ENCODE measurements around the gene VPS13D. TPM values are rescaled to one million over a fixed set of nuclear protein-coding genes. Genes with fewer than 3 reads are reported as not detected.
A peak's percentile ranks its signal among the peaks of the same experiment; 100 is the strongest.

The VPS13D gene
- total RNA-seq, 1 experiment from 2014 or later: 36.5 TPM

- H3K4me3 Mint-ChIP-seq (ENCODE audit: unreplicated experiment): no peak overlapping the region
- H3K9me3 Mint-ChIP-seq (ENCODE audit: unreplicated experiment): no peaks in the 10 kb centered on the region
- POLR2A ChIA-PET: no interaction called here
- no peaks in the 10 kb centered on the region for H3K27me3 Mint-ChIP-seq (ENCODE audit: insufficient read depth, unreplicated experiment)
- no peak for TF ChIP-seq CTCF (IDR thresholded peaks at IDR 0.05; ENCODE audit: unreplicated experiment)
- DNase-seq (ENCODE audit: unreplicated experiment): no peak
- intact Hi-C loops (cut with micrococcal nuclease): no loop called here
- no peak overlapping the region for H3K27ac Mint-ChIP-seq (ENCODE audit: low read depth, unreplicated experiment)
- no peaks in the 10 kb centered on the region for H3K4me1 Mint-ChIP-seq (ENCODE audit: insufficient read depth, unreplicated experiment)
- CTCF ChIA-PET: interaction anchor here (0.7 to 11.5 kb wide), 2 partner anchors 24 to 81 kb away, joined by 3 to 316 read pairs; no protein-coding TSS in a partner anchor
- H3K36me3 Mint-ChIP-seq (ENCODE audit: insufficient read depth, unreplicated experiment): no peaks in the 10 kb centered on the region
- no TSS peak for BruUV-seq (replicated peaks)
Observed at GRCh38 chr1:12204140-12204539, 25.7 kb upstream of the VPS13D start.

DNA sequence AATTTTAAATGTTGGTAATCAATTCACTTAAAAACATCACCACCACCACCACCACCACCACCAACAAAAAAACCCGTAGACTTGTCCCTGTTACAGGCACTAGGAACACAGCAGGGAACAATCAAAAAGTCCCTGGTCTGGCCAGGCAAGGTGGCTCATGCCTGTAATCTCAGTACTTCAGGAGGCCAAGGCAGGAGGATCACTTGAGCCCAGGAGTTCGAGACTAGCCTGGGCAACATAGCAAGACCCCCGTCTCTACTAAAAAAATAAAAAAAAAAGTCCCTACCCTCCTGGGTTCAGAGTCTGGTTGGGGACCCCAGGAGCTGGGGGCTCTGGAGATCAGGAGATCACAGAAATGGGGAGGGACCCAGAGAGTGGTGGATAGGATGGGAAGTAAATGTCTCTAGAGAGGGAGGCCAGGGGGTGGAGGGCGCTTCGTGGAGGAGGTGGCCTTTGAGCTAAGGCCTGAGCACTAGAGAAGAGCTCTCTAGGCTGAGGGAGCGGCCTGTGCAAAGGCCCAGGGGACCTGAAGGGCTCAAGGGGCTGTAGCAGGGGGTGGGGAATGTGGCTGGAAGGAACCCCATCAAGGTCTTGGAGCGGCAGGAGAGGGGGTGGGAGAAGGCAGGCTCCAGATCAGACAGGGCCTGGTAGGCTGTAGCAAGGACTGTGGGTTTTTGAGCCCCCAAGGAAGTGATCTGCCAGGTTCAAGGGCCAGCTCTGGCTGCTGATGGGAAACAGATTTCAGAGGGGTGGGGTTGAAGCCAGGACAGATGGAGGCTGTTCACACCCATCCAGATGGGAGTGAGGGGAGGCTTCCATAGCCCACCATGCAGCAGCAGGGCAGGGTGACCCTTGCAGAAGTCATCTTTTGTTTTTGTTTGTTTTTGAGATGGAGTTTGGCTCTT, 24.8 kb upstream of the VPS13D start:
- Mint-ChIP-seq H3K27me3 (ENCODE audit: insufficient read depth, unreplicated experiment) (no peaks in the 10 kb centered on the region), H3K36me3 (ENCODE audit: insufficient read depth, unreplicated experiment) (no peaks in the 10 kb centered on the region), H3K4me1 (ENCODE audit: insufficient read depth, unreplicated experiment) (no peaks in the 10 kb centered on the region), H3K4me3 (ENCODE audit: unreplicated experiment) (no peak overlapping the region), H3K9me3 (ENCODE audit: unreplicated experiment) (no peaks in the 10 kb centered on the region), H3K27ac (ENCODE audit: low read depth, unreplicated experiment) (no peak overlapping the region)
- DNase-seq (ENCODE audit: unreplicated experiment): no peak
- no peak for TF ChIP-seq CTCF (IDR thresholded peaks at IDR 0.05; ENCODE audit: unreplicated experiment)
- ChIA-PET POLR2A (no interaction called here), CTCF (interaction anchor here (0.6 to 11.5 kb wide), 3 partner anchors 13 to 82 kb away, joined by 3 to 316 read pairs (median 3); no protein-coding TSS in a partner anchor)
- intact Hi-C loops (cut with micrococcal nuclease): loop anchor here (5.0 kb wide), 1 partner anchor 298 kb away; no protein-coding TSS in a partner anchor
- BruUV-seq (replicated peaks): no TSS peak

DNA sequence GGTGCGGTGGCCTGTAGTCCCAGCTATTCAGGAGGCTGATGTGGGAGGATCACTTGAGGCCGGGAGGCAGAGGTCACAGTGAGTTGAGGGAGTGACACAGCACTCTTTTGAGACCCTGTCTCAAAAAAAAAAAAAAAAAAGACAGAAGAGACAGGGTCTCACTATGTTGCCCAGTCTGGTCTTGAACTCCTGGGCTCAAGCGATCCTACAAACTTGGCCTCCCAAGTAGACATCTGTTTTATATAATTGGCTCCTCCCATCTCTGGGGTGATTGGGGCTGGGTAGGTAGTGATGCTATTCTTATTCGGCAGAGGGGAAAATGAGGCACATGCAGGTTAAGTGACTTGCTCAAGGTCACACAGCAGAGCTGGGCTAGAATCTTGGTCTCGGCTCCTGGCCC, 23.6 kb upstream of the VPS13D start:
- DNase-seq (ENCODE audit: unreplicated experiment): no peak
- Mint-ChIP-seq H3K27me3 (ENCODE audit: insufficient read depth, unreplicated experiment) (no peaks in the 10 kb centered on the region), H3K9me3 (ENCODE audit: unreplicated experiment) (no peaks in the 10 kb centered on the region), H3K27ac (ENCODE audit: low read depth, unreplicated experiment) (no peak overlapping the region), H3K4me3 (ENCODE audit: unreplicated experiment) (no peak overlapping the region), H3K4me1 (ENCODE audit: insufficient read depth, unreplicated experiment) (no peaks in the 10 kb centered on the region), H3K36me3 (ENCODE audit: insufficient read depth, unreplicated experiment) (no peaks in the 10 kb centered on the region)
- no TSS peak for BruUV-seq (replicated peaks)
- no peak for TF ChIP-seq CTCF (IDR thresholded peaks at IDR 0.05; ENCODE audit: unreplicated experiment)
- CTCF ChIA-PET: interaction anchor here (0.6 to 11.5 kb wide), 4 partner anchors 44 to 84 kb away, joined by 3 to 316 read pairs (median 3); no protein-coding TSS in a partner anchor
- intact Hi-C loops (cut with micrococcal nuclease): loop anchor here (5.0 kb wide), 1 partner anchor 299 kb away; no protein-coding TSS in a partner anchor
- POLR2A ChIA-PET: interaction anchor here (1.8 kb wide), 1 partner anchor 81 kb away, joined by 8 read pairs; no protein-coding TSS in a partner anchor

GRCh38 chr1:12206792-12207424, 22.9 kb upstream of the VPS13D start:
- DNase-seq (ENCODE audit: unreplicated experiment): peak; percentile 39
- POLR2A ChIA-PET: interaction anchor here (1.2 to 1.8 kb wide), 2 partner anchors 82 to 296 kb away, joined by 5 to 8 read pairs; no protein-coding TSS in a partner anchor
- no peaks in the 10 kb centered on the region for H3K4me1 Mint-ChIP-seq (ENCODE audit: insufficient read depth, unreplicated experiment)
- intact Hi-C loops (cut with micrococcal nuclease): loop anchor here (5.0 kb wide), 1 partner anchor 300 kb away; no protein-coding TSS in a partner anchor
- no peaks in the 10 kb centered on the region for H3K9me3 Mint-ChIP-seq (ENCODE audit: unreplicated experiment)
- no peak overlapping the region for H3K4me3 Mint-ChIP-seq (ENCODE audit: unreplicated experiment)
- no peak for TF ChIP-seq CTCF (IDR thresholded peaks at IDR 0.05; ENCODE audit: unreplicated experiment)
- H3K36me3 Mint-ChIP-seq (ENCODE audit: insufficient read depth, unreplicated experiment): no peaks in the 10 kb centered on the region
- CTCF ChIA-PET: interaction anchor here (0.6 to 11.5 kb wide), 6 partner anchors 14 to 84 kb away, joined by 3 to 316 read pairs (median 3); no protein-coding TSS in a partner anchor
- peaks cover 2% of the 10 kb centered on the region for H3K27me3 Mint-ChIP-seq (ENCODE audit: insufficient read depth, unreplicated experiment)
- H3K27ac Mint-ChIP-seq (ENCODE audit: low read depth, unreplicated experiment): no peak overlapping the region
- no TSS peak for BruUV-seq (replicated peaks)

Data from MCF 10A (cell line).